CD14-positive monocyte (primary cell): ENCODE data around the gene ABHD11. TPM values are rescaled to one million over a fixed set of nuclear protein-coding genes. Genes with fewer than 3 reads are reported as not detected.
A peak's percentile ranks its signal among the peaks of the same experiment; 100 is the strongest.

ENCODE experiments used
- DNase-seq, 3 donors: peaks; one replicate each; pipeline ENCODE4 v3.0.0-alpha.2; 2011 to 2022
- H2AFZ ChIP-seq: 2 replicates; pipeline ENCODE4 v1.6.0; 2012; ENCODE audit warnings: mild to moderate bottlenecking, low read depth, low read length, inconsistent platforms; ENCODE audit not compliant: insufficient read depth, poor library complexity, severe bottlenecking
- H3K27ac ChIP-seq, 2 donors: 1 replicate in 1 of 2; 2 replicates in 1 of 2; pipeline ENCODE4 v1.5.1; 2012 to 2013; ENCODE audit warnings: low read length in 2 of 2, control low read depth in 1 of 2, inconsistent platforms in 1 of 2, low read depth in 1 of 2, mild to moderate bottlenecking in 1 of 2
- H3K27me3 ChIP-seq, 2 donors: one replicate each; pipeline versions ENCODE4 v1.6.0 to v1.6.1; 2011 to 2013; ENCODE audit warnings: low read length in 2 of 2; ENCODE audit not compliant: control insufficient read depth in 2 of 2, insufficient read depth in 2 of 2
- H3K36me3 ChIP-seq, 2 donors: replicated peaks in 1 of 2; 1 replicate in 1 of 2; 2 replicates in 1 of 2; pipeline versions ENCODE4 v1.5.1 to v1.6.1; 2012 to 2013; ENCODE audit warnings: low read length in 2 of 2, control low read depth in 1 of 2, inconsistent platforms in 1 of 2, mild to moderate bottlenecking in 1 of 2; ENCODE audit not compliant: insufficient read depth in 2 of 2, control insufficient read depth in 1 of 2
- H3K4me1 ChIP-seq, 2 donors: 1 replicate in 1 of 2; 2 replicates in 1 of 2; pipeline versions ENCODE4 v1.5.1 to v1.6.1; 2012 to 2013; ENCODE audit warnings: low read length in 2 of 2, control low read depth in 1 of 2, inconsistent platforms in 1 of 2, mild to moderate bottlenecking in 1 of 2, moderate library complexity in 1 of 2; ENCODE audit not compliant: insufficient read depth in 2 of 2, control insufficient read depth in 1 of 2
- H3K4me2 ChIP-seq: replicated peaks from 2 replicates; pipeline ENCODE3; 2012; ENCODE audit warnings: low read length, moderate library complexity, mild to moderate bottlenecking; ENCODE audit not compliant: poor library complexity, severe bottlenecking; ENCODE audit errors: extremely low read depth
- H3K4me3 ChIP-seq, 3 experiments: fragments of 200-600 bp in 1 of 3; sonication (generic) in 1 of 3; replicated peaks in 1 of 3; 1 replicate in 2 of 3; 2 replicates in 1 of 3; pipeline ENCODE4 v1.5.1; 2011 to 2013; ENCODE audit warnings: low read length in 3 of 3, mild to moderate bottlenecking in 3 of 3, control low read depth in 2 of 3, low read depth in 2 of 3, inconsistent platforms in 1 of 3, moderate library complexity in 1 of 3
- H3K79me2 ChIP-seq: 2 replicates; pipeline ENCODE4 v1.6.0; 2012; ENCODE audit warnings: mild to moderate bottlenecking, control low read depth, inconsistent platforms, low read length, moderate library complexity; ENCODE audit not compliant: insufficient read depth
- H3K9ac ChIP-seq: 2 replicates; pipeline ENCODE4 v1.6.0; 2017; ENCODE audit warnings: low read length, mild to moderate bottlenecking; ENCODE audit not compliant: insufficient read depth, poor library complexity, severe bottlenecking
- H3K9me3 ChIP-seq, 2 donors: replicated peaks in 1 of 2; 1 replicate in 1 of 2; 2 replicates in 1 of 2; pipeline versions ENCODE4 v1.5.1 to v1.6.1; 2012 to 2013; ENCODE audit warnings: low read length in 2 of 2, control low read depth in 1 of 2; ENCODE audit not compliant: control insufficient read depth in 1 of 2, insufficient read depth in 1 of 2
- H4K20me1 ChIP-seq: 2 replicates; pipeline ENCODE4 v1.6.0; 2012; ENCODE audit warnings: mild to moderate bottlenecking, low read length, control low read depth, moderate library complexity; ENCODE audit not compliant: insufficient read depth
- H3K27ac Mint-ChIP-seq, 7 donors: one replicate each; pipeline ENCODE4 v1.8.0; 2020; ENCODE audit warnings: mild to moderate bottlenecking in 7 of 7, mixed read lengths in 7 of 7, moderate library complexity in 6 of 7, inconsistent platforms in 2 of 7
- H3K27me3 Mint-ChIP-seq, 3 donors: one replicate each; pipeline ENCODE4 v1.8.0; 2021 to 2022; ENCODE audit warnings: low read depth in 3 of 3, mild to moderate bottlenecking in 3 of 3, mixed read lengths in 3 of 3, moderate library complexity in 3 of 3, inconsistent platforms in 1 of 3
- H3K36me3 Mint-ChIP-seq, 2 donors: one replicate each; pipeline ENCODE4 v1.8.0; 2020; ENCODE audit warnings: mixed read lengths in 2 of 2, inconsistent platforms in 1 of 2, mild to moderate bottlenecking in 1 of 2
- H3K4me1 Mint-ChIP-seq: one replicate; pipeline ENCODE4 v1.8.0; 2020; ENCODE audit warnings: mild to moderate bottlenecking, mixed read lengths
- H3K4me3 Mint-ChIP-seq, 2 donors: one replicate each; pipeline ENCODE4 v1.8.0; 2020; ENCODE audit warnings: mild to moderate bottlenecking in 2 of 2, mixed read lengths in 2 of 2, moderate library complexity in 1 of 2
- H3K9me3 Mint-ChIP-seq, 7 donors: one replicate each; pipeline ENCODE4 v1.8.0; 2020 to 2022; ENCODE audit warnings: mixed read lengths in 7 of 7, mild to moderate bottlenecking in 6 of 7, moderate library complexity in 6 of 7, inconsistent platforms in 2 of 7
- WGBS: methylation state at CpG from one replicate; pipeline ENCODE4 v1.1.5; 2013; ENCODE audit warnings: missing lambda C conversion rate; ENCODE audit not compliant: insufficient coverage; 5-methylcytosine and 5-hydroxymethylcytosine counted together
- intact Hi-C, 2 donors: fragments of 100-400 bp; cut with micrococcal nuclease; formaldehyde crosslinking; loops; one replicate each; pipeline versions ENCODE4 v1.15.0 to v1.15.1; 2023
- polyA plus RNA-seq, 3 donors: library from polyadenylated mRNA; depleted of rRNA in 1 of 3; unstranded in 2 of 3; stranded (reverse) in 1 of 3; fragments of 300-500 nt in 2 of 3; fragments of >200 nt in 1 of 3; fragmentation: Illumina TruSeq in 2 of 3; gene quantifications; 1 replicate in 2 of 3; 2 replicates in 1 of 3; pipeline ENCODE4 v1.2.3, GENCODE V29; 2012 to 2021
- TF ChIP-seq, protein P1 (sequence below): fragments of 200-600 bp; IDR thresholded peaks from one replicate; pipeline ENCODE4 v1.8.0; 2022; ENCODE audit warnings: antibody characterized with exemption, mild to moderate bottlenecking

ABHD11 gene
- polyA plus RNA-seq, 3 donors, result 20.3 to 23.5 (median 22.1) TPM

DNA sequence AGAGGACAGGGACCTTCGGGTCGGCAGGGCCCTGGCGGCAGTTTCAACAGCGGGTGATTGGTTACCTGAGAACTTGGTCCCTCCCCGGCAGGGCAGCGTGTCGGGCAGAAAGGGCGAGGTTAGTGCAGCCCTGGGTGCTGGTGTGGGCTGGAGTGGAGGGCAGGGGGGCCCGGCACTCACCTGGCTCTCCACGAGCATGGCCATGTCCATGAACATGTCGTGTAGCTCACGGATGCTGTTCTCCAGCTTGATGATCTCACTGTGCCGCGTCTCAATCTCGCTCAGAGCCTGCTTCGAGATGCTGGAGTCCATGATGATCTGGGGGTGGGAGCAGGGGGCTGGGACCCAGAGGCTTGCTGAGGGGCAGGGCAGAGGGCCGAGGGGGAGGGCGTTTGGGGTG is 35.9 kb downstream of the ABHD11 start:
- no peak for DNase-seq
- Histone ChIP-seq H3K9ac (no peak overlapping the region), H3K4me3 (no peak overlapping the region), H3K27ac (no peak overlapping the region), H3K4me1 (peaks cover 6 to 9% of the 10 kb centered on the region in 2 donors), H3K36me3 (peaks cover 12 to 20% of the 10 kb centered on the region in 2 donors), H3K79me2 (no peaks in the 10 kb centered on the region), H2AFZ (no peak overlapping the region), H3K9me3 (peaks cover 0 to 3% of the 10 kb centered on the region in 2 donors), H3K27me3 (peaks cover 6 to 59% of the 10 kb centered on the region in 2 donors), H3K4me2 (no peak overlapping the region), H4K20me1 (no peaks in the 10 kb centered on the region)
- H3K36me3 Mint-ChIP-seq, result peaks cover 19 to 24% of the 10 kb centered on the region in 2 donors
- peaks cover 27% of the 10 kb centered on the region for H3K4me1 Mint-ChIP-seq
- TF ChIP-seq, protein P1, sequence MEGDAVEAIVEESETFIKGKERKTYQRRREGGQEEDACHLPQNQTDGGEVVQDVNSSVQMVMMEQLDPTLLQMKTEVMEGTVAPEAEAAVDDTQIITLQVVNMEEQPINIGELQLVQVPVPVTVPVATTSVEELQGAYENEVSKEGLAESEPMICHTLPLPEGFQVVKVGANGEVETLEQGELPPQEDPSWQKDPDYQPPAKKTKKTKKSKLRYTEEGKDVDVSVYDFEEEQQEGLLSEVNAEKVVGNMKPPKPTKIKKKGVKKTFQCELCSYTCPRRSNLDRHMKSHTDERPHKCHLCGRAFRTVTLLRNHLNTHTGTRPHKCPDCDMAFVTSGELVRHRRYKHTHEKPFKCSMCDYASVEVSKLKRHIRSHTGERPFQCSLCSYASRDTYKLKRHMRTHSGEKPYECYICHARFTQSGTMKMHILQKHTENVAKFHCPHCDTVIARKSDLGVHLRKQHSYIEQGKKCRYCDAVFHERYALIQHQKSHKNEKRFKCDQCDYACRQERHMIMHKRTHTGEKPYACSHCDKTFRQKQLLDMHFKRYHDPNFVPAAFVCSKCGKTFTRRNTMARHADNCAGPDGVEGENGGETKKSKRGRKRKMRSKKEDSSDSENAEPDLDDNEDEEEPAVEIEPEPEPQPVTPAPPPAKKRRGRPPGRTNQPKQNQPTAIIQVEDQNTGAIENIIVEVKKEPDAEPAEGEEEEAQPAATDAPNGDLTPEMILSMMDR, result no peak
- H3K27me3 Mint-ChIP-seq, result peaks cover 54 to 68% (median 65%) of the 10 kb centered on the region in 3 donors
- peak overlapping the region in 1 of 2 donors; percentile 68 for H3K4me3 Mint-ChIP-seq
- H3K9me3 Mint-ChIP-seq, result peaks cover 0 to 22% (median 5%) of the 10 kb centered on the region in 7 donors
- WGBS, result 80% methylated on average over 13 of the region's 18 CpGs
- no peak overlapping the region for H3K27ac Mint-ChIP-seq
- intact Hi-C loops, result no loop called here

DNA sequence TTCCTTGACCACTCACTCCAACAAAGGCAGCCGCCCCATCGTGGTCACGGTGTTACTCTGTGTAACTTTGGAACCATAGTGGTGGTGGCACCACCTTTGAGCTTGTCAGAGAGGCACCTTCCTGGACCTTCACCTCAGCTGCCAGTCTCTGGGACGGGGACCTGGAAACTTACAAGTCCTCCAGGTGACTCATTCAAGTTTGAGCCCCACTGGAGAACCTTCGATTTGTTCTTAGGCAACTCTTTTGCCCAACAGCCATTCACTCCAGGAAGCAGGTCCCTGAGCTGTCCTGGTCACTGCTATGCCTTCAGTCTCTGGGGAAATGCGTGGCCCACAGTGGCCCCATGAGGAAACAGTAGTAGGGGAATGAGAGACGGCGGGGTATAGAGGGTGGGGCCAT is 36.4 kb downstream of the ABHD11 start:
- TF ChIP-seq, protein P1, result no peak
- no peak overlapping the region for H3K4me3 ChIP-seq
- H3K27me3 ChIP-seq, result peaks cover 6 to 56% of the 10 kb centered on the region in 2 donors
- 69% methylated on average over 5 of the region's 8 CpGs for WGBS
- H3K9me3 Mint-ChIP-seq, result peaks cover 0 to 18% (median 5%) of the 10 kb centered on the region in 7 donors
- peaks cover 0 to 3% of the 10 kb centered on the region in 2 donors for H3K9me3 ChIP-seq
- no peaks in the 10 kb centered on the region for H3K79me2 ChIP-seq
- peaks cover 24% of the 10 kb centered on the region for H3K4me1 Mint-ChIP-seq
- H3K9ac ChIP-seq, result no peak overlapping the region
- no peak overlapping the region for H3K27ac ChIP-seq
- H3K36me3 ChIP-seq, result peaks cover 16 to 25% of the 10 kb centered on the region in 2 donors
- intact Hi-C loops, result no loop called here
- H3K36me3 Mint-ChIP-seq, result peaks cover 23 to 29% of the 10 kb centered on the region in 2 donors
- H3K4me3 Mint-ChIP-seq, result peak overlapping the region in 1 of 2 donors; percentile 68
- peaks cover 6 to 9% of the 10 kb centered on the region in 2 donors for H3K4me1 ChIP-seq
- DNase-seq, result peak in 2 of 3 donors; percentile 19 to 31
- H2AFZ ChIP-seq, result no peak overlapping the region
- H3K4me2 ChIP-seq, result no peak overlapping the region
- peak overlapping the region in 3 of 7 donors; percentile 8 to 63 (median 55) for H3K27ac Mint-ChIP-seq
- H3K27me3 Mint-ChIP-seq, result peaks cover 51 to 63% (median 61%) of the 10 kb centered on the region in 3 donors
- H4K20me1 ChIP-seq, result no peaks in the 10 kb centered on the region
